Activated T-cell treated with anti-CD3 and anti-CD28 coated beads, Interleukin-2, amount 50 U/mL, for 24 hours (primary cell): ENCODE measurements around the gene COL5A1.

Source experiments
- DNase-seq: peaks from one replicate; pipeline ENCODE4 v3.0.0-alpha.2; 2020
- H3K27ac Mint-ChIP-seq: 2 replicates; pipeline ENCODE4 v1.8.0; 2020; ENCODE audit warnings: mild to moderate bottlenecking, mixed read lengths
- H3K27me3 Mint-ChIP-seq: 2 replicates; pipeline ENCODE4 v1.8.0; 2020; ENCODE audit warnings: mixed read lengths
- H3K36me3 Mint-ChIP-seq: 2 replicates; pipeline ENCODE4 v1.8.0; 2020; ENCODE audit warnings: low read depth, mixed read lengths
- H3K4me1 Mint-ChIP-seq: 2 replicates; pipeline ENCODE4 v1.8.0; 2020; ENCODE audit warnings: low read depth, mixed read lengths
- H3K4me3 Mint-ChIP-seq: 2 replicates; pipeline ENCODE4 v1.8.0; 2020; ENCODE audit warnings: mild to moderate bottlenecking, moderate library complexity, mixed read lengths
- H3K9me3 Mint-ChIP-seq: 2 replicates; pipeline ENCODE4 v1.8.0; 2020; ENCODE audit warnings: mixed read lengths

Gene COL5A1

DNA sequence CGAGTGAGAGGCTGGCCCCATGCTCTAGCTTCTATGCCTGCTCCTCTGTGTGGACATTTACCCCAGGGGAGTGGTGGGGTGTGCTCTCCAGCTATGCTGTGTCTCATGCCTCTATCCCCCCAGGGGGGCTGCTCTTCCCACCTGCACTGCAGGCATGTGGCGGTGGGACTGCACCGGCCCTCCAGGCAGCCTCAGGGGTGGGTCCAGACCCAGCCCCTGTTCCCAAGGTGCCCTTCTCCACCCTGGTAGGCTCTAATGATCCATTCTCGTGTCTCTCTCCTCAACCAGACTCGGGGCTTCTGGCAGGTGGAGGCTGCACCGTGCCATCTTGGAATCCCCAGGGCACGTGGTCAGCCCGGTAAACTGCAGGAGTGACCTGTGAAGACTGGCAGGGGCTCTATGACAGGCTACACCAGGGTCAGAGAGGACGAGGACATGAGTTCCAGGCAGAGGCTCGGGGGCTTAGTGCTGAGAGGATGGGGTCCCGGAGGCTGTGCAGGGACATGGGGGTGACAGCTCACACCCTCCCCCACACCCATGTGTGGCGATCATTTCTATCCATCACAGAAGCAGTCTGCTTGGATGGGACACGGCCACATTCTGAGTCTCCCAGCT lies 22.7 kb upstream of the COL5A1 start:
- H3K27ac Mint-ChIP-seq, result no peak overlapping the region
- H3K27me3 Mint-ChIP-seq, result peaks cover 6% of the 10 kb centered on the region
- no peaks in the 10 kb centered on the region for H3K36me3 Mint-ChIP-seq
- no peak overlapping the region for H3K4me3 Mint-ChIP-seq
- no peaks in the 10 kb centered on the region for H3K9me3 Mint-ChIP-seq
- no peak for DNase-seq
- no peaks in the 10 kb centered on the region for H3K4me1 Mint-ChIP-seq

DNA sequence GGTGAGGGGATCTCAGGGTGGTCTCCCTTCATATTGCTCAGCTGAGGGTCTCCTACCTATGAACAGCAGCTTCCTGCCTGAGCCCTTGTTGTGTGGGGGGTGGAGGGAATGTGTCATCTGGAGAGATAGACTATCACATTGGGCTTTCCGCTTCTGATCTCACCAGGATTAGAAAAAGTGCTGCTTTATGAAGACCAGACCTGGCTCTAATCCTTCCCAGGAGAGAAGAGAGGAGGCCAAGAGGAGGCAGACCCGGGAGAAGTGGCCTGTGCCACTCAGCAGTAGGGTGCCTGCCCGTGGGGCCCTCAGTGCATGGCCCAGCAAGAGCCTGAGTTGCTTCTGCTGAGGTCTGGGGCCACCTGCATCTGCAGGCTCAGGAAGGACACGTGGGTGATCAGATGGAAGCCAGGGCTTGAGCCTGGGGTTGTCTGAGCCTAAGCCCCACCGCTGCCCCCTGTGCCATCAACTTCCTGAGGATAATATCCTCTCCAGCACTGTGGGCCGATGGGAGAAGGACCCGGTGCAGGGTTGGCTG lies 22.1 kb upstream of the COL5A1 start:
- Mint-ChIP-seq H3K36me3 (no peaks in the 10 kb centered on the region), H3K4me3 (no peak overlapping the region), H3K27ac (no peak overlapping the region), H3K9me3 (no peaks in the 10 kb centered on the region), H3K4me1 (no peaks in the 10 kb centered on the region), H3K27me3 (peaks cover 9% of the 10 kb centered on the region)
- DNase-seq, result peak; percentile 9

DNA sequence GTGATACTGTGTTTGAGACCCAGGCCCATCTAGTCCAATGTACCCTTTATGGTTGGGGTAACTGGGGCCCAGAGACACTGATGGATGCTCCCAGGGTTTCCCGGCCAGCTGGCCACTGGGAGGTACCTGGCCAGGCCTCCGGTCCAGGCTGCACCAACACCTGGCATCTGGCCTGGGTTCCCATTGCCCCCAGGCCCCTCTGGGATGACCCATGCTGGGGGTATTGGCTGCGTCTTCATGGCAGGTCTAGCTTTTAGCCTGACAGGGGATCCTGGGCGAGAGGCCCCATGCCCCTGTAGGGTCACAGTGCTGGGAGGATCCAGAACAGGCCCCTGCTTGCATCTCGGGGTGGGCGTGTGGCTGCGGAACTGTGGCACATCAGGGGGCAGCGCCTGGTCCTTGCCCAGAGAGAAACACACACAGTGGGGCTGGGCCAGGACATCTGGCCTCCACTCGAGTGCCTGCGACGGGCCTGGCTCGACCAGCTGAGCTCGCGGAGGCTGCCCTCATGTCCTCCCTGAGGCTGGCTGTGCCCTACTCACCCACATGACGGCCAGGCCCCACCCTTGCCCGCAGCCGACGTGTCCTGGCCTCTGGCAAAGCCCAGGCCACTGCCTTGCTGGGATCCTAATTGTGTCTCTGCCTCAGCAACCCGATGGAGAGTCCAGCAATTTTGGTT lies 21.5 kb upstream of the COL5A1 start:
- Mint-ChIP-seq H3K27me3 (peaks cover 9% of the 10 kb centered on the region), H3K4me1 (no peaks in the 10 kb centered on the region), H3K9me3 (no peaks in the 10 kb centered on the region), H3K4me3 (no peak overlapping the region), H3K36me3 (no peaks in the 10 kb centered on the region), H3K27ac (no peak overlapping the region)
- peak; percentile 20 for DNase-seq

DNA sequence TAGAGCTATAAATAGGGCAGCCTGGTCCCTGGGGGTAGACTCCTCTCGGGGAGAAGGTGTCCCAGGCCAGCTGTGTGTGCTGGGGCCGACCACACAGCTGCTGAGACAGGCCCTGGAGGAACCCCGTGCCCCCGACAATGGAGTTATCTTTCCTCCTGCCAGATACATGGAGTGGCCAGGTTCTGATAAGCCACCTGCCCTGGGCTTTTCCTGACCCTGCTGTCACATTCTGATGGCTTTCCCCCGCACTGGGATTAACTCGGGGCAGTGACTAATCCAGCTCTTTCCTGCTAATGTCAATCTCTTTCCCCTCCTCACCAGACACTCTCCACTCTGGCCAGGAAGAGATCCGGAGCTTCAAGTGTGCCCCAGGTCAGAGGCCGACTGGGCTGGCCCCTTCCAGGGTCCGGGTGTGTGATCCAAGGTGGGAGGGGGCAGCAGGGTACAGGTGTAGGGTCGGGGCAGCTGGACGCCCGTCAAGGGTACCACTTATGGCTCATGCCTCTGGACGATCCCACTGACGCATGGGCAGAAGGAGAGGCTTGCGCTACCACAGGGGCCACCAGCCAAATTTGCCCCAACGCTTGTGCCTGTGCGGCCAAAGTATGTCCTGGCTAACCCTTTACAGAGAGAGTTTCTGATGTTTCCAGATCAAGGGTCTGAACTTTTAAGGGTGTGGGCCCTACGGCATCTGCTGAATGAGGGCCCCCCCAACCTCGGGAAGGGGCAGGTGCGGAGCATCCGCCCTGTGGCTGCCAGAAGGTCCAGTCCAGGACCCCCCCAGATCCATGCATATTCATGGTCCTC lies 20.6 kb upstream of the COL5A1 start:
- H3K27ac Mint-ChIP-seq, result no peak overlapping the region
- DNase-seq, result no peak
- peaks cover 9% of the 10 kb centered on the region for H3K27me3 Mint-ChIP-seq

DNA sequence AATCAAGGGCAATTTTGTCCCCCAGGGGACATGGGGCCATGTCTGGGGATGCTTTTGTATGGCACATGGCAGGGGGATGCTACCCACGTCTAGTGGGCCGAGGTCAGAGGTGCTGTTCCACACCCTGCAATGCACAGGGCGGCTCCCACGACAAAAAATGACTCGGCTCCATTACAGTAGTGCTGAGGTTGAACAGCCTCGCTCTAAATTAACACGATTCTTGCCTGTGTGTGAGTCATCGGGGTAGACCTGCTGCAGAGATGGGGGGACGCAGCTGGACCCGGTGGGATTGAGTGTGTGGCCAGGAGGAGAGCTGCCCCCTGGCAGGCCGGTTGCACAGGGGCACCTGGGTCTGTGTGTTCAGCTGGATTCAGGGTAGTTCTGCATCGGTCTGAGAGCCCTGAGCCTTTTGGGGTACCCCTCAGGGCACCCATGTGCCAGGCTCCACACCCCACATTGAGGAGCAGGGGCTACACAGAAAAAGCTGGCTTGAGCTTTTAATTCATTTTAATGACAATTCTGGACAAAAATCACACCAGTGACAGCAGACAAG lies 20.0 kb upstream of the COL5A1 start:
- no peak overlapping the region for H3K27ac Mint-ChIP-seq
- H3K9me3 Mint-ChIP-seq, result no peaks in the 10 kb centered on the region
- peaks cover 9% of the 10 kb centered on the region for H3K27me3 Mint-ChIP-seq
- H3K4me1 Mint-ChIP-seq, result no peaks in the 10 kb centered on the region
- H3K4me3 Mint-ChIP-seq, result no peak overlapping the region
- no peaks in the 10 kb centered on the region for H3K36me3 Mint-ChIP-seq
- DNase-seq, result no peak

More for the DNA sequence above, 20.6 kb upstream of the COL5A1 start:
- Mint-ChIP-seq H3K9me3 (no peaks in the 10 kb centered on the region), H3K4me1 (no peaks in the 10 kb centered on the region), H3K36me3 (no peaks in the 10 kb centered on the region), H3K4me3 (no peak overlapping the region)

DNA sequence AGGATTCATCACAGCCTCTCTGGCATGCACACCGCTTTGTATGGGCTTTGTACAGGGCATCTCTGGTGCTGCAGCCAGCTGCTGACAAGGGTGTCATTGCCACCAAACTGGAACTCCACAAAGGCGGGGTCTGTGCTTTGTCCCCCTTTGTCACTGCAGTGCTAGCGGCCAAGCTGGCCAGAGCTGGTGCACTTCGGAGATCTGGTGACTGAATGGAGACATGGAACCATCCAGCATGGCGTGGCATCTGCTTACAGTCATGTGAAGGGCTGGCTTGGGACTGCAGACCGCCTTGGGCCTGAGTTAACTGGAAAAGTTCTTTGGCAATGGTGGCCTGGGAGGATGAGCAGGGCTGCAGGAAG lies 18.7 kb upstream of the COL5A1 start:
- H3K4me3 Mint-ChIP-seq, result no peak overlapping the region
- peaks cover 9% of the 10 kb centered on the region for H3K27me3 Mint-ChIP-seq
- DNase-seq, result no peak
- no peaks in the 10 kb centered on the region for H3K9me3 Mint-ChIP-seq
- no peaks in the 10 kb centered on the region for H3K4me1 Mint-ChIP-seq
- no peak overlapping the region for H3K27ac Mint-ChIP-seq
- H3K36me3 Mint-ChIP-seq, result no peaks in the 10 kb centered on the region

DNA sequence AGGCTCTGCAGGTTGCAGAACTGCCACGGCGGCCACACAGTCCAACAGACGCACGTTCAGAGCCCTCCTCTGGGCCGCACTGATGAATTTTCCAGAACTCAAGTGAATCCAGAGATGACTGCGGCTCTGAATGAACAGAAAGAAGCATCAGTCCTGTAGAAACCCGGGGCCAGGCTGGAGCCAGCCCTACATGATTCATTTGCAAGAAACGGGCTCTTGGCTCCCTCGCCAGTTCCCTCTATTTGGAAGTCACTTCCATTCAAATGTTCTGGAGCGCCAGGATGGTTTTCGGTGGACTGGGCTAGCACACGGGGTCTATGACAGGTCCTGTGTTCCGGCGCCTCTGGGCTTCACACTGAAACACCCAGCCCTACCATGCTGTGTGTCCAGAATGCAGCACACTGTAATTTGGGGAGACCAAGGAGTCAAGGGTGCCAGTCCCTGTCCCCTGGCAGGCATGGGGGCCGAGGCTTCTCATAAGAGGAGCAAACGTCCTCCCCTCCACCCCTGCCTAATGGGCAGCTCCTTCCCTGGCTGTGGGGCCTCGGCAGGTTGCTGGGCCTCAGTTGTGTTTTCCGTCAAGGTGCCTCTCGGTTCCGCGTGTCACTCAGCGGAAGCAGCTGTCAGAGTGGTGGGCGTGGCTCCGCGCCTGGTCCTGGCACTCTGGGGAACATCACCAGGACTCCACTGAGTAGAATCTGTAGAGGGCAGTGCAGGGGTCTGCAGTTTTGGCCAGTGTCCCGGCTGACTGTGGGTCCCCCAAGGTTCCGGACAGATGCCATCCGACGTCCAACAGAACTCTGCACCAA lies 18.1 kb upstream of the COL5A1 start:
- Mint-ChIP-seq H3K4me3 (no peak overlapping the region), H3K4me1 (no peaks in the 10 kb centered on the region), H3K9me3 (no peaks in the 10 kb centered on the region), H3K27me3 (peaks cover 9% of the 10 kb centered on the region), H3K27ac (no peak overlapping the region), H3K36me3 (no peaks in the 10 kb centered on the region)
- no peak for DNase-seq

DNA sequence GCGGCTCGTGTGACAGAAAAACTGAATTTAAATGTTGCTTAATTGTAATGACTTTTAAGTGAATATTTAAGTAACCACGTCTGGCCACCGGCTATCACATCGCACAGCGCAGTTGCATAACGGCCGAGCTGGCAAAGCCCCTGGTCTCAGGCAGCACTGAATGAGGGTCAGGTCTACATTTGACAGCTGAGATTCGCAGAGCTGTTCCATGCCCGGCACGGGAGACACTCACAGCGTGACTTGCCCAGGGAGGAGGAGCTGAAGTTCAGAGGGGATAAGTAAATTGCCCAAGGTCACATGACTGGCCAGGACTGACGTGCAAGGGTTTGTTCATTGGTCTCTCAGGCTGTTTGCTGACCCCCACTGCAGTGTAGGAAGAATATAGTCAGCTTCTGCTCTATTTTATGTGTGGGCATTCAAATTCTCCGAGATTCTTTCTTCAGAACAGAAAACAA lies 17.4 kb upstream of the COL5A1 start:
- H3K4me1 Mint-ChIP-seq, result no peaks in the 10 kb centered on the region
- no peaks in the 10 kb centered on the region for H3K9me3 Mint-ChIP-seq
- no peak for DNase-seq
- H3K27ac Mint-ChIP-seq, result no peak overlapping the region
- H3K4me3 Mint-ChIP-seq, result no peak overlapping the region
- no peaks in the 10 kb centered on the region for H3K36me3 Mint-ChIP-seq
- H3K27me3 Mint-ChIP-seq, result peaks cover 9% of the 10 kb centered on the region

DNA sequence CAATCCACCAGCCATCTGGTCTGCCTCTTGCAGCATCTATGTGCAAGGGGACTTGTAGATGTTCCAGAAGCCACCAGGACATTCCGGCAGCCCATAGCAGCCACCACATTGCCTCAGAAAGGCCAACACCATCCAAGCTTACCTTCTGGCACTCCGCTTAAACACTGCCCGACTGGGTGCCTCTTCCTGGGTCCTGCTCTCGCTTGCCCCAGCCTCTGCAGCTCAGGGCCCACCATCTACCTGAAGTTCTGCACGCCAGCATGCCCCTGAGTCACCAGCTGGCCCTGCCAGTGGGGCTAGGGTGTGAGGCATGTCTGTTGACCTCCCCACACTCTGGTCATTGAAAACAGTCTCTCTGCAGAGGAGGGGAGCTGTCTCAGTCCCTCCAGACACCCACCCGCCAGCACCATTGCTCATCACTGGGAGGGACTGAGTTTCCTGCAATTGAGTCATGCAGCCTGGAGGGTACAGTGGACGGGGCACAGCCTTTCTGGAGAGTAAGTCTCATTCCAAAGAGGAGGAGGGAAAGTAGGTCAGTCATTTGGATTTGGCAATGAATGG lies 16.9 kb upstream of the COL5A1 start:
- no peak overlapping the region for H3K27ac Mint-ChIP-seq
- peaks cover 9% of the 10 kb centered on the region for H3K27me3 Mint-ChIP-seq
- H3K4me1 Mint-ChIP-seq, result no peaks in the 10 kb centered on the region
- H3K9me3 Mint-ChIP-seq, result no peaks in the 10 kb centered on the region
- H3K36me3 Mint-ChIP-seq, result no peaks in the 10 kb centered on the region
- DNase-seq, result no peak
- no peak overlapping the region for H3K4me3 Mint-ChIP-seq

DNA sequence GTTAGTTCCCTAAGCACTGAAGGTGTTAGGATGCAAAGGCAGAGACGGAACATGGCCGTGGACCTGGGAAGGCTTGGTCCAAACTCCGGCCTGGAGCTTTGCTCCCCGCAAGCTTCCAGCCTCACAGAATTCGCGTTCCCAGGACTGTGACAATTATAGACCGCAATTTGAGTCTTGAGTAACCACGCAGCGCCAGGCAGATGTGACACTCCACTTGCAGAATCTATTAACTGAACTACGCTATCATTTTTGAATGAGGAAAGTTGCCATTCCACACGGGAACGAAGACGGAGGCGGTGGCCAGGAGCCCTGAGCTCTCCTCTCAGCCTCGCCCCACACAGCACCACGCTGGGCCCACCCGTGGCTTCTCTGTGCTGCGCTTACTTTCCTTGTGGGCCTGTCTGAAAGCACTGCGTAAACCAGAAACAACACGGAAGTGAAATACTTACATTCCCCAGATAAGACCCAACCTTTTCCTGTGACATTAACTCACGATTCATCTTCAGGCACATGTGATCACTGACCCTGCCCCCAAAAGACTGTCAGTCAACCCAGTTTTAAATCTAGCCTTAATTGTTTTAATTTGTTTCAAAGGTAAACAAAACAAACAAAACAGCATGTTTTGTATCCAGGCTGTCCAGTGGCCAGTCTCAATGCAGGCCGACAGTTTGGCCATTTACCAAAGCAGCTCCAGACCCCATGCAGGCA lies 16.1 kb upstream of the COL5A1 start:
- Mint-ChIP-seq H3K4me1 (no peaks in the 10 kb centered on the region), H3K36me3 (no peaks in the 10 kb centered on the region), H3K27ac (no peak overlapping the region), H3K27me3 (peaks cover 9% of the 10 kb centered on the region), H3K4me3 (no peak overlapping the region), H3K9me3 (no peaks in the 10 kb centered on the region)
- no peak for DNase-seq

DNA sequence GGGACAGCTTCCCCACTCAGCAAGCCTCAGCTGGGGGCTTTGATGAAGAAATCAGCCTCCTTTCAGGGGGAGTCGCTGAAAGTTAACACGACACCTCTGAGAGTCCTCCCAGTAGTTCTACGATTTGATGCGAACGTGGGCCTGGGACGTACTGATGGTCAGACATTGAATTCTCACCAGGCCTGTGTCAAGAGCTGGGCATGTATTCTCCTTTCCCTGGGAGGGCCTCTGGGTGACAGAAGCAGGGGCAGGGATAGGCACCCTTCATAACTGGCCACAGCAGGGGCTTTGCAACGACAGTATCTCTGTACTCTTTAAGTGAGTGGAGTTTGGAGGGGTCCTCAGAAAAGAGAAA lies 15.6 kb upstream of the COL5A1 start:
- no peak for DNase-seq
- Mint-ChIP-seq H3K27ac (no peak overlapping the region), H3K9me3 (no peaks in the 10 kb centered on the region), H3K36me3 (no peaks in the 10 kb centered on the region), H3K4me1 (no peaks in the 10 kb centered on the region), H3K27me3 (peaks cover 9% of the 10 kb centered on the region), H3K4me3 (no peak overlapping the region)

DNA sequence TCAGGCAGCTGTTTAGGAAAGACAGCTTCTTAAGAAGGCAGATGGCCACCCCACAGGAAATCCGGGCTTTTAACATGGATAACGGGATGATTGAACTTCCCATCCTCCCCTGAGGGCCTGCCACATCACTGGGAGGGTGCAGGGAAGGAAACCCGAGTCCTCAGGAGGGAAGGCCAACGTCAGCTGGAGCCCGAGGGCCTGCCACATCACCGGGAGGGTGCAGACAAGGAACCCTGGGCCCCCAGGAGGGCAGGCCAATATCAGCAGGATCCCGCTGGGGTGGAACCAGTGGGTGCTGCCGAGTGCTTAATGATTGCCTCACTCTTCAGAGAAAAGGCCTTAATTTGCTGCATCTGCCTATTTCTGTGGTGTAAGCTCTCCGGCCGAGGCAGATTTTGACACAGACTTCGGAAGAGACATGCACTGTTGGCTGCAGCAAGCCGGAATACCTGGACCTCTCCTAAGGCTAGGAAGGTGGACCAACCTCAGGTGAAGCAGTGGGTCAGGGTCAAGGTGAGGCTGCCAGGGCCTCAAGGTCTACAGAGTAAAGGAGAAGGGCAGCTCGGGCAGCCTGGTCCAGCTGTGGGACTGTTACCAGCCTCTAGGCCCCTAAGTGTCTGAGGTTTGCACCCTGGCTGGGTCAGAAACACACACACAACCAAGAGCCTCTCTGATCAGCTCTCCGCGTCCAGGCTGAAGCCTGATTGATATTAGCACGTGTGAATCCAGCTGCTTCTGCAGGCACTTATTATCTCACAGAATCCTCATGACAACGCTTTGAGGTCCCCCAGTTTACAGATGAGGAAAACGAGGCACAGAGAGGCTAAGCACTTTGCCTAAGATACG lies 14.8 kb upstream of the COL5A1 start:
- no peak overlapping the region for H3K27ac Mint-ChIP-seq
- H3K9me3 Mint-ChIP-seq, result no peaks in the 10 kb centered on the region
- H3K27me3 Mint-ChIP-seq, result peaks cover 6% of the 10 kb centered on the region
- DNase-seq, result no peak
- H3K36me3 Mint-ChIP-seq, result no peaks in the 10 kb centered on the region
- no peaks in the 10 kb centered on the region for H3K4me1 Mint-ChIP-seq
- H3K4me3 Mint-ChIP-seq, result no peak overlapping the region
